B cell (primary cell): ENCODE measurements around the gene PRSS21.

ENCODE experiments used
- EZH2 ChIP-seq: IDR thresholded peaks from 2 replicates; pipeline ENCODE4 v1.6.1; 2012; ENCODE audit warnings: borderline replicate concordance, low read depth, mild to moderate bottlenecking, moderate library complexity, low read length; ENCODE audit not compliant: insufficient read depth, poor library complexity, severe bottlenecking
- TF ChIP-seq, protein P1 (sequence below): fragments of 200-600 bp; IDR thresholded peaks from one replicate; pipeline ENCODE4 v1.8.0; 2022; ENCODE audit warnings: antibody characterized with exemption, mild to moderate bottlenecking

DNA sequence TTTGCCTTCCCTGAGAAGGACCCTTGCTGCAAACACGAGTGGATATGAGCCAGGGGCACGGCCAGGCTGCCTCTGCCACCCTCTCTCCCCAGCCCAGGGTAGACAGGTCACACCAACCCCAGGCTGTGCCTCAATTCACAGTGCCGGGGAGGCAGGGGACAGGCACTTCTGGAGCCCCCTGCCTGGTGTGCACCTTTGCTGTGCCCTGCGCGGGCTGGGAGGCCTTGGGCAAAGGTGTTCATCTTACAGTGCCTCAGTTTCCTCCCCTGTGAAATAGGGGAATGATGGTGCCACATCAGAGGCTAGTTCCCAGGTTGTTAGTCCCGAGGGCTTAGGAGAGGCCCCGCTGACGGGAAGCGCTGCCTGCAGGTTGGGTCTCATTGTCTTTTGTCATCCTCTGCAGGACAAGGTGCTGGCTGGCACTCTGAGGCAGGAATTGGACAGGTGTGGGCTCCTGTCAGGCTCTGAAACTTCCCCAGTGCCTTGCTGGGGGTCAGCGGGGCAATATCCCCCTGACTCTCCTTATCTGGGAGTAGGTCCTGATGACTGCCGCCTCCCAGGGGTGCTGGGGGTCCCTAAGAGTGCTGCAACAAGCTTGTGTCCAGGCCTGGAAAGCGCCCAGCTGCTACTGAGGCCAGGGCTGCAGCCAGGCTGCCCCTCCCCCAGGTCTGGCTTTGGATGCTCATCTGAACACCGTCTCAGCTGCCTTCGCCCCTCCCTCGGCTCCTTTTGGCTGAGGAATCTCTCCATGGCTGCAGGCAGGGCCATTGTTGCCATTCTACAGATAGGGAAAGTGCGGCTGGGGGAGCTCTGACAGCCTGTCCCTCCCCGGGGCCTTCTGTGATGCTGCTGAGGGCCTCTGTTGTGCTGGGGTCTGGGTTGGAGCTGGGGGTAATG is 3.1 kb downstream of the PRSS21 start:
- TF ChIP-seq, protein P1, sequence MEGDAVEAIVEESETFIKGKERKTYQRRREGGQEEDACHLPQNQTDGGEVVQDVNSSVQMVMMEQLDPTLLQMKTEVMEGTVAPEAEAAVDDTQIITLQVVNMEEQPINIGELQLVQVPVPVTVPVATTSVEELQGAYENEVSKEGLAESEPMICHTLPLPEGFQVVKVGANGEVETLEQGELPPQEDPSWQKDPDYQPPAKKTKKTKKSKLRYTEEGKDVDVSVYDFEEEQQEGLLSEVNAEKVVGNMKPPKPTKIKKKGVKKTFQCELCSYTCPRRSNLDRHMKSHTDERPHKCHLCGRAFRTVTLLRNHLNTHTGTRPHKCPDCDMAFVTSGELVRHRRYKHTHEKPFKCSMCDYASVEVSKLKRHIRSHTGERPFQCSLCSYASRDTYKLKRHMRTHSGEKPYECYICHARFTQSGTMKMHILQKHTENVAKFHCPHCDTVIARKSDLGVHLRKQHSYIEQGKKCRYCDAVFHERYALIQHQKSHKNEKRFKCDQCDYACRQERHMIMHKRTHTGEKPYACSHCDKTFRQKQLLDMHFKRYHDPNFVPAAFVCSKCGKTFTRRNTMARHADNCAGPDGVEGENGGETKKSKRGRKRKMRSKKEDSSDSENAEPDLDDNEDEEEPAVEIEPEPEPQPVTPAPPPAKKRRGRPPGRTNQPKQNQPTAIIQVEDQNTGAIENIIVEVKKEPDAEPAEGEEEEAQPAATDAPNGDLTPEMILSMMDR: no peak
- no peak for TF ChIP-seq EZH2
